Stimulated activated CD8-positive, alpha-beta memory T cell treated with anti-CD3 and anti-CD28 coated beads, Interleukin-12 subunit alpha, Interleukin-12 subunit beta, amount 100 ng/mL, for 1 hour (primary cell): Measurements from ENCODE around the gene CNTNAP5.
"Not testable (repeated sequence)": the region's sequence is repeated elsewhere in the genome, so short reads cannot be mapped to it uniquely, and the experiment has no call there.

Experiments used
- DNase-seq: peaks from one replicate; pipeline ENCODE4 v3.0.0-alpha.2; 2020; ENCODE audit warnings: low read depth

Gene CNTNAP5

GRCh38 chr2:124320051-124320688 is 295.1 kb downstream of the CNTNAP5 start:
- no peak for DNase-seq

DNA sequence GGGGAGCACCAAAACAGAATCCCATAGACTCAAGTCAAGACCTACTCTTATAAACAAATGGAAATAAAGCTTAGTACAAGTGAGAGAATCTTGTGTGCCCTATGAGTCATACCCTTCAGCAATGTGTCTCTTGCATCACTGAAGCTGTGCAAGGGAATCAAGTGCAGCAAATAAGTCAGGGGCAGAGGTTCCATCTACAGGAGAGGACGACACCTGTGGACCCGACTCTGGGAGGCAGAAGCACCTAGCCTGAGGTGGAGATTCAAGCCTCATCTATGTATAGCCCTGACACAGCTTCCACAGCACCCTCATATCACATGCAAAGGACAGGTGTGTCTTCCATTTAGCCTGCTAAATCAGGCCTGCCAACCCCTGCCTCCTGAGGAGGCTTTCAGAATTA is 298.2 kb downstream of the CNTNAP5 start:
- no peak for DNase-seq

DNA sequence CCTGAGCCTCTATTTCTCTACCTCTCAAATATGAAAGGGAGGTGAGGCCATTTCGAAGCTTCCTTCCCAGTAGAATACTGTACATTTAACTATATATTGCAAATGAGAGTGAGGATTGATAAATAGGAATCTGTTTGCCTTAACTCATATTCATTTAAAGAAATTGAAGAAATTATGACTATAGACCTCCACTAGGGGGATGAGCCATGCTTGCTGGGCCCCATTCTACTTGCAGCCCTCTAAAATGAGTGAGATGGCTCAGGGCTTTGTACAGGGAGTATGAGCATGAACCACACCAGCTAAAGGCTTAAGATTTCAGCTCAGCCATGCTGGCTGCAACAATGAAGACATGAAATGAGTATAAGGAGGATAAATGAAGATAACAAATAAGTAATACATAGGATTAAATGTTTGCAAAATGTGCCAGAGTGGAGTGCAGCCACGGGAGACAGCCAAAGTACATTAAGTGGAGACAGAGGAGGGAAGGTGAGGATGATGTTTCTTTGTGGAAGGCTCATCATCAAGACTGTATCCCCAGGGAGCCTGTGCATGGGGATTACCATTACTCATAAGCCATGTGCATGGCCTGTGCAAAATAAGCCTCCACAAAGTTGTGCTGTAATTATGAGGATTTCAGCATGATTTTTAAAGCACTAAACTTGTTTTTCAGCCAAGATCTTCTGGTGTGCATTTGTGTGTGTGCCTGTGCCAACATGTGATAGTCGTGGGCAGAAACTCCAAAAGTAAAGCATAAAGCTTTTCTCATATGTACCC is 300.8 kb downstream of the CNTNAP5 start:
- DNase-seq = no peak

GRCh38 chr2:124327303-124327702 is 302.2 kb downstream of the CNTNAP5 start:
- DNase-seq = no peak

DNA sequence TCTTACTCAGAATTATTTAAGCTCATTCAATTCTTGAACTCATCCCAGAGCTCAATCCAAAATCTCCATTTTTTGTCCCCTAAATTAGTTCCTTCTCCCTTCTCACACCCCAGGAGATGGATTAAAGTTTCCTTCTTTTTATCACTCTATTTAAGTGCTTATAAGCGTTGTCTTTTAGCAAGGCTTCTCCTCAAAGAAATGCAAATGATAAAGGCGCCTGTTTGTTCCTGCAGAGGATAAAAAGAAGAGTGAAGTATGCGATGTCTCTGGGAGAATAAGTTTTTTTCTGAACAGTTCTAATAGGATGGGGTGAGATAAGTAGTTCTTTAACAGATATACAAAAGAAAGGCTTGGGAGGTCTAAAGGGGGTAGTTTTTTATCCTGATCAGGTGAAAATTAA is 303.3 kb downstream of the CNTNAP5 start:
- DNase-seq = no peak

- no peak for DNase-seq
Observed at GRCh38 chr2:124333784-124334183, 308.7 kb downstream of the CNTNAP5 start.

DNA sequence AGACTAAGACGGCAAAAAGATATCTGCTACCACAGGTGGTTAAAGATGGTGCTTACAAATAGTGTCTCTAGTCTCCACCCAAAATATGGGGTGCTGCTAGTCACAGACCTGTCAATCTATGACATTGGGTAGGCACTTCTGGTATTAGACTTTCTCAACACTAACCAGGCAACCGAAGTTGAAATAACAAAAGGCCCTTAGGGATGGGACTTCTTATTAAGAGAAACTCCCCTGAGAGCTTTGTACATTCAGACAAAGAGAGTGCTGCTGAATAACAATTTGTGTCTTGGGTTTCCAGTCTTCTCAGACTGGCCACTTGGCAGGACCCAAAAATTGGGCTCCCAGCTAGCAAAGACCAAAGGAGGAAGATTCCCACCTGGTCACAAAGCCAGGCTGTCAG is 310.0 kb downstream of the CNTNAP5 start:
- DNase-seq = no peak

DNA sequence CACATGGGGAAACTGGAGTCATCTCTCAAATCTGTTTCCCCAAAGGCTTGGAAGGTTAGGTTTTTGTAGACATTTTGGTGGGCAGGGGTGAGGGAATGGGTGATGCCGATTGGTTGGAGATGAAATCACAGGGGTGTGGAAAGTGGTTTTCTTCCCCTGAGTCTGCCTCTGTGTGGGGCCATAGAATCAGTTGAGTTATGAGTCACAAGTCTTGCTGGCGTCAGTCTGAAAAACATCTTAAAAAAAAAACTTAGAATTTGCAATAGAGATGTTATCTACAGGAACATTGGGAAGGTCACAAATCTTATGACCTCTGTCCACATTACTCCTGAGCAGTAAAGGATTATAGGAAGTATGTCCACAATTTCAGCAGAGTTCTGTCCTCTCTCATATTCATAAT is 314.6 kb downstream of the CNTNAP5 start:
- DNase-seq = no peak

DNA sequence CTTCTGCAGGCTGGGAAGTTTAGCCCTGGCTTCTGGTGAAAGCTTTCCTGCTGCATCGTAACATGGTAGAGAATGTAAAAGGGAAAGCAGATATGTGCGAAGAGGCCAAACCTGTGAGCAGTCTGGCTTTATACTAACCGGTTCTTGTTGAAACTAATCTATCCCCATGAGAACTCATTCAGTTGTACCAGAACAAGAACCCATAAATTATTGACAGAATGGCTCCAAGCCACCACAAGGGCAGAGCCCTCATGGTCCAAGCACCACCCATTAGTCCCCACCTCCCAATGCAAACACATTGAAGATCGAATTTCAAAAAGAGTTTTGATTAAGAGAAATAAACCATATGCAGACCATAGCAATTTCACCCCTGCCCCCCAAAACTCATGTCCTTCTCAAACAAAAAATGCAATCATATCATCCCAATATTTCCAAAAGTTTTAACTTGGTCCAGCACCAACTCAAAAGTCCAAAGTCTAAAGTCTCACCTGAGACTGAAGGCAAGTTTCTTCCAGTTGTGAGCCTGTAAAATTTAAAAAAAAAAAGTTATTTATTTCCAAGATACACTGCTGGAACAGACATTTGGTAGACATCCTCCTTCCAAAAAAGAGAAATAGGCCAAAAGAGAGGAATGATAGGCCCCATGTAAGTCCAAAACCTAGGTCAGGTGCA is 318.9 kb downstream of the CNTNAP5 start:
- DNase-seq = no peak

- no peak for DNase-seq
Observed at GRCh38 chr2:124347209-124347608, 322.1 kb downstream of the CNTNAP5 start.

GRCh38 chr2:124353656-124354055 is 328.6 kb downstream of the CNTNAP5 start:
- no peak for DNase-seq

DNA sequence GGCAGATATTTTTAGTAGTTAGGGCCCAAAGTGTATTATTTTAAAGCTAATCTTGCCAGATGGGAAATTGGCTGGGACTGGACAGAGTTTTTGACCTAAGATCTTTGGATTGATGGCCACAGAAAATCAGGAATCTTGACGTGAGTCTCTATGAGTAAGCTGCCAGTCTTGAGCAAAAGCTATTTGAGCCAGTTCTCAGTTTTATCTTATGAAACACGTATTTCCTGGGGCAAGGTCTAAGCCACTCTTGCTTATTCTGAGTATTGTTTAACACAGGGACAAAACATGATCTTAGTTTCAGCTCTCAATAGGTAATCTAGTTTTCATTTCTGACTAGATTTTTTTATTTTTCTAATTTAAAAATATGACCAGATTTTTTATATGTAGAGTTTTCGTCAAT is 329.4 kb downstream of the CNTNAP5 start:
- no peak for DNase-seq

- not testable (repeated sequence) for DNase-seq
Observed at GRCh38 chr2:124361966-124362365, 336.9 kb downstream of the CNTNAP5 start.

- DNase-seq = no peak
Observed at GRCh38 chr2:124369181-124369580, 344.1 kb downstream of the CNTNAP5 start.

DNA sequence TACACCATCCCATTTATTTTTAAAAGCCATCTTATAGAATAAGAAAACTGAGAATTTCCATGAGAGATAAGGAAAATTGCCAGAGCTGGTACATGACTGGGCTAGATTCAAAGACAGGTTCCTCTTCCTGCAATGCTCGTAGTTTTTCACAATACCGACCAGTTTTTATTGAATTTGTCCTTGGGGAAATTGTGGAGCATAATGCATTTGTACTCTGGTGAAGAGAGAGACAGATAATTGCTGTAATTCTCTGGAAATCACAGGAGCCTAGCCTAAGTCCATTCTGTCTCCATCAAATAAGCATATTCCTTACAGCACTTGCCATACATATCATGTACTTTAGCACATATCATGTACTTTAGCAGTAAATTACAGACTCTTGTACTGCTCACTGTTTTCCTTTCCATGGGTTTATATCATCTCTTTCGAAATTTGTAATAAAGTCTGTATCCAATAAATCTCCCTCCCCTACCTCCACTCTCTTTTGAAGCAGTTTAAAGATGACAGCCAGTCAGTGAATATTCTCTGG is 355.2 kb downstream of the CNTNAP5 start:
- DNase-seq = no peak

GRCh38 chr2:124382067-124382618 is 357.1 kb downstream of the CNTNAP5 start:
- no peak for DNase-seq

GRCh38 chr2:124395961-124396360 is 370.9 kb downstream of the CNTNAP5 start:
- no peak for DNase-seq

GRCh38 chr2:124402274-124402673 is 377.2 kb downstream of the CNTNAP5 start:
- no peak for DNase-seq

- DNase-seq = not testable (repeated sequence)
Observed at GRCh38 chr2:124407836-124408534, 382.9 kb downstream of the CNTNAP5 start.

DNA sequence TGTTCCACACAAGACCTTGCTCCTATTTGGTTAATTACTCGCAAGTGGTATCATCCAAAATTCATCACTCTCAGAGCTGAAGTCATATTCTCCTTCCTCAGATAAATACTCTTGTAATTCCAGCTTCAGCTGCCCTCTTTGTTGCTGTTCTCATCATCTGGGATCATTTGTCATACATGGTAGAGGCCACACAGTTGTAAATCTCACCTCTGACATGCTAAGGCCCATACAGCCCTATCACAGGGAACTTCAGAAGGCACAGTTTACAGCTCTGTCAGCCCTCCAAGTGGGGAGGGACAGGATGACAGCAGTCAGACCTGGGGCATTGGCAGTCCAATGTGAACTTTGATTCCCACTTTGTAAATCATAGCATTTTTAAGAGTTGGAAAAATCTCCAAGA is 399.0 kb downstream of the CNTNAP5 start:
- DNase-seq = no peak

- DNase-seq = no peak
Observed at GRCh38 chr2:124426122-124426521, 401.0 kb downstream of the CNTNAP5 start.

DNA sequence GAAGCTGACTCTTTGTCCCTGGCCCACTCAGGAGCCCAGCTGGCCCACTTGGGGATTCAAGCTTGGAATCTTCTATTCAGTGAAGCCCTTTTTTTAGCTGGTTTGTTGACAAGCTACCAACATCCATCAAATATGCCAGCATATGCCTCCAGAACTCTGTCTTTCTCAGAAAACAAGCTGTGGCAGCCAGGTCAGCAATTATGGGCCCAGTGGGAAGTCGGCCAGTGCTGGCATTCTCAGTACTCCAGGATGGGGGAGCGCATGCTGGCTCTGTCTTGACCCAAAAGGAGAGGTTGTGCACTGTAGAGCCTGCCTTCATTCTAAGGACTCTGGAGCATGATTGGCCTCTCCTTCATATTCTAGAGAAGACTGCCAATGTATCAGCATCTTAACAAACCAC is 401.5 kb downstream of the CNTNAP5 start:
- DNase-seq = no peak
